GM12878 (cell line): ENCODE data around the gene GOLGA8R. TPM values are rescaled to one million over a fixed set of nuclear protein-coding genes. Genes with fewer than 3 reads are reported as not detected.
"Not testable (repeated sequence)": the region's sequence is repeated elsewhere in the genome, so short reads cannot be mapped to it uniquely, and the experiment has no call there.

Experiments used
- ATAC-seq: fragments of 200-7000 bp; cut with Tn5 transposase; 3 replicates; pipeline ENCODE4 v1.9.1; 2020; ENCODE audit warnings: mild to moderate bottlenecking, moderate library complexity
- BruUV-seq: library from RNA; stranded (reverse); fragments of 400-500 nt; replicated peaks from 2 replicates; lab custom pipeline; 2021; lab: Mats Ljungman, UMichigan
- CTCF ChIA-PET: fragments of 300-600 bp; sonication (Branson Sonifier 250); formaldehyde crosslinking; extraction: SDS; loops from one replicate; lab custom pipeline; 2021; ENCODE audit warnings: inconsistent platforms; lab: Yijun Ruan, JAX
- POLR2A ChIA-PET: fragments of 350-600 bp; formaldehyde crosslinking; extraction: SDS; loops from one replicate; lab custom pipeline; 2021; ENCODE audit warnings: inconsistent platforms; lab: Charles Lee
- RAD21 ChIA-PET: fragments of 300-600 bp; sonication (Branson Sonifier 250); formaldehyde crosslinking; loops from one replicate; lab custom pipeline; 2023; ENCODE audit warnings: antibody characterized with exemption; ENCODE audit not compliant: unreplicated experiment; lab: Charles Lee
- SMC1A ChIA-PET: fragments of 300-600 bp; sonication (Branson Sonifier 250); formaldehyde crosslinking; loops from one replicate; lab custom pipeline; 2023; ENCODE audit not compliant: unreplicated experiment, uncharacterized antibody; lab: Charles Lee
- DNase-seq: peaks from one replicate; pipeline ENCODE4 v3.0.0-alpha.2; 2011; ENCODE audit warnings: low read depth, low spot score
- FAIRE-seq: peaks from 3 replicates; lab custom pipeline; 2011; peaks lifted over from hg19 to GRCh38; lab: Jason Lieb, UNC
- H2AFZ ChIP-seq: 2 replicates; pipeline ENCODE4 v1.6.0; 2011; ENCODE audit warnings: low read depth, low read length, control low read depth; ENCODE audit not compliant: control insufficient read depth
- H3K27ac ChIP-seq: 2 replicates; pipeline ENCODE4 v1.5.1; 2011; ENCODE audit warnings: control low read depth; ENCODE audit not compliant: control insufficient read depth, insufficient read depth
- H3K27me3 ChIP-seq, 2 experiments: replicated peaks in 1 of 2; 2 replicates each; pipeline versions ENCODE4 v1.6.0 to v1.6.1; 2011; ENCODE audit warnings: low read length in 1 of 2; ENCODE audit not compliant: control insufficient read depth in 2 of 2, insufficient read depth in 2 of 2
- H3K36me3 ChIP-seq, 2 experiments: 2 replicates each; pipeline ENCODE4 v1.5.1; 2011; ENCODE audit warnings: low read length in 1 of 2; ENCODE audit not compliant: control insufficient read depth in 2 of 2, insufficient read depth in 2 of 2
- H3K4me1 ChIP-seq: 2 replicates; pipeline ENCODE4 v1.6.1; 2011; ENCODE audit warnings: mild to moderate bottlenecking, low read length, moderate library complexity, mixed read lengths; ENCODE audit not compliant: control insufficient read depth, insufficient read depth
- H3K4me2 ChIP-seq: 2 replicates; pipeline ENCODE4 v1.6.0; 2011; ENCODE audit warnings: control low read depth; ENCODE audit not compliant: control insufficient read depth, insufficient read depth
- H3K4me3 ChIP-seq: fragments of 200-600 bp; sonication (generic); 2 replicates; pipeline ENCODE4 v1.5.1; 2016
- H3K79me2 ChIP-seq: 2 replicates; pipeline ENCODE4 v1.6.0; 2011; ENCODE audit warnings: low read length; ENCODE audit not compliant: control insufficient read depth, insufficient read depth
- H3K9ac ChIP-seq: 2 replicates; pipeline ENCODE4 v1.8.0; 2011; ENCODE audit warnings: low read length, control low read depth, mixed read lengths; ENCODE audit not compliant: control insufficient read depth, insufficient read depth
- H3K9me3 ChIP-seq: replicated peaks from 3 replicates; pipeline ENCODE4 v1.5.1; 2011; ENCODE audit warnings: mild to moderate bottlenecking, low read length; ENCODE audit not compliant: control insufficient read depth, insufficient read depth
- H4K20me1 ChIP-seq: 2 replicates; pipeline ENCODE4 v1.6.0; 2011; ENCODE audit not compliant: control insufficient read depth, insufficient read depth
- WGBS: methylation state at CpG from one replicate; pipeline ENCODE4 v1.1.6; 2016; ENCODE audit warnings: low lambda C conversion rate; ENCODE audit not compliant: insufficient replicate concordance, insufficient coverage; ENCODE audit errors: missing lambda C conversion rate; 5-methylcytosine and 5-hydroxymethylcytosine counted together
- in situ Hi-C: fragments of 300-500 bp; cut with MboI; formaldehyde crosslinking; loops from 9 replicates; pipeline ENCODE4 v1.14.3; 2018; ENCODE audit warnings: mixed read lengths
- intact Hi-C: fragments of 100-400 bp; cut with micrococcal nuclease; formaldehyde crosslinking; loops from one replicate; pipeline ENCODE4 v1.14.2; 2022; ENCODE audit not compliant: unreplicated experiment
- polyA plus RNA-seq, 11 experiments: library from polyadenylated mRNA; depleted of rRNA in 4 of 11; unstranded in 6 of 11; stranded (reverse) in 5 of 11; fragments of >200 nt; fragmentation: Nextera tagmentation in 4 of 11; fragmentation: Illumina TruSeq in 1 of 11; extraction: Ambion mirVana in 4 of 11; extraction: Trizol in 1 of 11; gene quantifications; 1 replicate in 1 of 11; 2 replicates in 10 of 11; pipeline versions ENCODE4 v1.2.1 to v1.2.3, GENCODE V29; 2011 to 2016; ENCODE audit warnings: inconsistent platforms in 2 of 11, missing spikeins in 2 of 11, low read depth in 1 of 11
- total RNA-seq, 4 experiments: library from RNA; depleted of rRNA in 3 of 4; stranded (reverse); fragments of >200 nt in 3 of 4; fragmentation: Illumina TruSeq in 1 of 4; extraction: Trizol in 1 of 4; gene quantifications; 2 replicates each; pipeline versions ENCODE4 v1.2.1 to v1.2.3, GENCODE V29; 2013 to 2021

The GOLGA8R gene
- total and polyA plus RNA-seq, 10 of the 15 experiments (the other 5 are each of a cell fraction or from before 2014, with no cell fraction given): 0.03 to 0.13 (median 0.05) TPM; not detected in 6

- in situ Hi-C loops, H3K79me2 ChIP-seq, FAIRE-seq, BruUV-seq, H3K9me3 ChIP-seq, SMC1A ChIA-PET, H3K4me1 ChIP-seq, DNase-seq, H2AFZ ChIP-seq, H3K27me3 ChIP-seq, H3K4me3 ChIP-seq, ATAC-seq, H3K9ac ChIP-seq, H3K4me2 ChIP-seq, H3K27ac ChIP-seq, POLR2A ChIA-PET, H3K36me3 ChIP-seq, CTCF ChIA-PET, intact Hi-C loops, RAD21 ChIA-PET, H4K20me1 ChIP-seq: not testable (repeated sequence)
Observed at GRCh38 chr15:30452702-30453101, 38.6 kb upstream of the GOLGA8R start.

GRCh38 chr15:30438348-30438747 is 24.3 kb upstream of the GOLGA8R start:
- FAIRE-seq, H3K79me2 ChIP-seq, BruUV-seq, DNase-seq, H3K4me1 ChIP-seq, H3K4me2 ChIP-seq, H3K9me3 ChIP-seq, H3K27ac ChIP-seq, CTCF ChIA-PET, H4K20me1 ChIP-seq, H2AFZ ChIP-seq, H3K9ac ChIP-seq, H3K27me3 ChIP-seq, H3K36me3 ChIP-seq, ATAC-seq, RAD21 ChIA-PET, POLR2A ChIA-PET, SMC1A ChIA-PET, H3K4me3 ChIP-seq, in situ Hi-C loops, intact Hi-C loops: not testable (repeated sequence)
- WGBS: 0% methylated on average over 2 of the region's 3 CpGs

GRCh38 chr15:30435878-30436277 is 21.8 kb upstream of the GOLGA8R start:
- BruUV-seq, RAD21 ChIA-PET, H3K4me3 ChIP-seq: not testable (repeated sequence)

GRCh38 chr15:30420723-30421122 is 6.7 kb upstream of the GOLGA8R start:
- H3K9ac ChIP-seq, H3K4me2 ChIP-seq, FAIRE-seq, CTCF ChIA-PET, in situ Hi-C loops, H3K4me1 ChIP-seq, BruUV-seq, RAD21 ChIA-PET, H3K36me3 ChIP-seq, intact Hi-C loops, H3K27me3 ChIP-seq, POLR2A ChIA-PET, SMC1A ChIA-PET, H3K9me3 ChIP-seq, H3K79me2 ChIP-seq, H3K27ac ChIP-seq, DNase-seq, ATAC-seq, H2AFZ ChIP-seq, H4K20me1 ChIP-seq, H3K4me3 ChIP-seq: not testable (repeated sequence)
- WGBS: 57% methylated on average over 6 of the region's 6 CpGs

More at GRCh38 chr15:30435878-30436277, 21.8 kb upstream of the GOLGA8R start:
- CTCF ChIA-PET, H3K9me3 ChIP-seq, ATAC-seq, in situ Hi-C loops, SMC1A ChIA-PET, FAIRE-seq, POLR2A ChIA-PET, DNase-seq, H2AFZ ChIP-seq, H3K27me3 ChIP-seq, H3K9ac ChIP-seq, H3K4me1 ChIP-seq, H4K20me1 ChIP-seq, intact Hi-C loops, H3K79me2 ChIP-seq, H3K27ac ChIP-seq, H3K36me3 ChIP-seq, H3K4me2 ChIP-seq: not testable (repeated sequence)
- WGBS: 70% methylated on average over 3 of the region's 5 CpGs
